GM23248 (cell line): ENCODE measurements around the gene ZNF500. TPM values are rescaled to one million over a fixed set of nuclear protein-coding genes. Genes with fewer than 3 reads are reported as not detected.

Experiments used
- DNase-seq: peaks from one replicate; pipeline ENCODE4 v3.0.0-alpha.2; 2015
- H2AFZ ChIP-seq: fragments of 200-600 bp; sonication (generic); 2 replicates; pipeline ENCODE4 v1.6.1; 2016; ENCODE audit warnings: antibody characterized with exemption
- H3F3A ChIP-seq: fragments of 200-600 bp; sonication (generic); 2 replicates; pipeline ENCODE4 v1.6.1; 2016; ENCODE audit warnings: mild to moderate bottlenecking, antibody characterized with exemption, mixed run types; ENCODE audit not compliant: insufficient read depth
- H3K27ac ChIP-seq: fragments of 200-600 bp; sonication (generic); 2 replicates; pipeline ENCODE4 v1.5.1; 2016; ENCODE audit warnings: mild to moderate bottlenecking
- H3K27me3 ChIP-seq: fragments of 200-600 bp; sonication (generic); replicated peaks from 2 replicates; pipeline ENCODE4 v1.6.1; 2016; ENCODE audit warnings: mild to moderate bottlenecking; ENCODE audit not compliant: insufficient read depth
- H3K36me3 ChIP-seq: fragments of 200-600 bp; sonication (generic); 2 replicates; pipeline ENCODE4 v1.6.1; 2016; ENCODE audit warnings: low read depth, mild to moderate bottlenecking
- H3K4me1 ChIP-seq: fragments of 200-600 bp; sonication (generic); 2 replicates; pipeline ENCODE4 v1.6.1; 2016; ENCODE audit warnings: mild to moderate bottlenecking; ENCODE audit not compliant: insufficient read depth
- H3K4me2 ChIP-seq: fragments of 200-600 bp; sonication (generic); one replicate; pipeline ENCODE4 v1.6.1; 2016; ENCODE audit warnings: mild to moderate bottlenecking; ENCODE audit not compliant: unreplicated experiment
- H3K4me3 ChIP-seq: fragments of 200-600 bp; sonication (generic); 2 replicates; pipeline ENCODE4 v1.5.1; 2016; ENCODE audit warnings: mild to moderate bottlenecking
- H3K79me2 ChIP-seq: fragments of 200-600 bp; sonication (generic); 2 replicates; pipeline ENCODE4 v1.6.1; 2016; ENCODE audit warnings: mild to moderate bottlenecking; ENCODE audit not compliant: insufficient read depth
- H3K9ac ChIP-seq: fragments of 200-600 bp; sonication (generic); 2 replicates; pipeline ENCODE4 v1.6.1; 2016; ENCODE audit warnings: mild to moderate bottlenecking
- H3K9me2 ChIP-seq: fragments of 200-600 bp; sonication (generic); 2 replicates; pipeline ENCODE4 v1.6.1; 2016; ENCODE audit warnings: mixed run types, mild to moderate bottlenecking, moderate library complexity; ENCODE audit not compliant: insufficient read depth
- H3K9me3 ChIP-seq: fragments of 200-600 bp; sonication (generic); one replicate; pipeline ENCODE4 v1.6.1; 2017; ENCODE audit warnings: low read depth
- H4K20me1 ChIP-seq: fragments of 200-600 bp; sonication (generic); 2 replicates; pipeline ENCODE4 v1.6.0; 2016; ENCODE audit not compliant: insufficient read depth
- EZH2 ChIP-seq: fragments of 200-600 bp; sonication (generic); IDR thresholded peaks from 2 replicates; pipeline ENCODE4 v1.6.1; 2018; ENCODE audit warnings: antibody characterized with exemption, mild to moderate bottlenecking; ENCODE audit not compliant: insufficient read depth, poor library complexity, severe bottlenecking
- EZH2phosphoT487 ChIP-seq: fragments of 200-600 bp; sonication (generic); IDR thresholded peaks from 2 replicates; pipeline ENCODE4 v1.6.1; 2018; ENCODE audit warnings: antibody characterized with exemption, moderate library complexity, mild to moderate bottlenecking, low read depth; ENCODE audit not compliant: insufficient read depth
- WGBS, 2 experiments: methylation state at CpG; one replicate each; pipeline ENCODE4 v1.1.6; 2015 to 2017; ENCODE audit warnings: low lambda C conversion rate in 2 of 2, low coverage in 1 of 2; ENCODE audit errors: missing lambda C conversion rate in 2 of 2; 5-methylcytosine and 5-hydroxymethylcytosine counted together
- in situ Hi-C: fragments of 300-500 bp; cut with MboI; formaldehyde crosslinking; loops from 2 replicates; pipeline ENCODE4 v1.15.0; 2020
- polyA plus RNA-seq: library from polyadenylated mRNA; unstranded; fragments of >200 nt; fragmentation: Nextera tagmentation; extraction: Ambion mirVana; gene quantifications from 2 replicates; pipeline ENCODE4 v1.2.1, GENCODE V29; 2016
- total RNA-seq: library from RNA; depleted of rRNA; stranded (reverse); fragments of >200 nt; shearing (Covaris generic); gene quantifications from 2 replicates; pipeline ENCODE4 v1.2.3, GENCODE V29; 2014

ZNF500 gene
- total and polyA plus RNA-seq, 2 experiments from 2014 or later, result 7.4 to 12.3 TPM

DNA sequence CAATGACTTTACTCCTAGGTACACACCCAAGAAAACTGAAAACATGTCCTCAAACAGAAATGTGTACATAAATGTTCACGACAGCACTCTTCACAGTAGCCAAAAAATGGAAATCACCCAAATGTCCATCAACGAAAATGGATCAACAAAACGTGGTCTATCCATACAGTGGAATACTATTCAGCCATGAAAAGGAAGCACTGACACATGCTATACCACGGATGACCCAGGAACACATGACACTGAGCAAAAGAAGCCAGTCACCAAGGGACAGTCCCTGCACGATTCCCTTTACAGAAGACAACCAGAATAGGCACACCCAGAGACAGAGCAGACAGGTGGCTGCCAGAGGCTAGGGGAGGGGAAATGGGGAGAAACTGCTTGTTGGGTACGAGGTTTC is 11.3 kb downstream of the ZNF500 start:
- peaks cover 15% of the 10 kb centered on the region; the same call in 1 of the 2 replicates for H3K36me3 ChIP-seq

DNA sequence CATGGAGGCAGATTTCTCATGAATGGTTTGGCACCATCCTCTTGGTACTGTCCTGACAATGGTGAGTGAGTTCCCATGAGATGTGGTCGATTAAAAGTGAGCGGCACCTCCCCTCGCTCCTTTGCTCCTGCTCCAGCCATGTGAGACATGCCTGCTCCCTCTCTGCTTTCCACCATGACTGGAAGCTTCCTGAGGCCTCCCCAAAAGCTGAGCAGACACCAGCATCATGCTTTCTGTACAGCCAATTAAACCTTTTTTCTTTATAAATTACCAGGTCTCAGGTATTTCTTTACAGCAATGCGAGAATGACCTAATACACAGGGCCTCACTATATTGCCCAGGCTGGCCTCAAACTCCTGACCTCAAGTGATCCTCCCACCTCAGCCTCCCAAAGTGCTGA is 12.1 kb downstream of the ZNF500 start:
- peaks cover 15% of the 10 kb centered on the region; the same call in 1 of the 2 replicates for H3K36me3 ChIP-seq
- no peak overlapping the region for H3K27ac ChIP-seq
- H4K20me1 ChIP-seq, result no peaks in the 10 kb centered on the region
- in situ Hi-C loops, result no loop called here
- H3K79me2 ChIP-seq, result peaks cover 16% of the 10 kb centered on the region; the same call in 1 of the 2 replicates
- WGBS, 2 experiments, result 94 to 100% methylated on average over 4 of the region's 4 CpGs
- H3K27me3 ChIP-seq, result no peaks in the 10 kb centered on the region
- H3K9me3 ChIP-seq, result no peaks in the 10 kb centered on the region
- H3K9ac ChIP-seq, result no peak overlapping the region
- DNase-seq, result no peak
- H3K4me1 ChIP-seq, result no peaks in the 10 kb centered on the region
- H3K9me2 ChIP-seq, result no peaks in the 10 kb centered on the region
- H2AFZ ChIP-seq, result no peak overlapping the region
- no peaks in the 10 kb centered on the region for H3F3A ChIP-seq
- H3K4me2 ChIP-seq, result no peak overlapping the region
- no peak overlapping the region for H3K4me3 ChIP-seq
- TF ChIP-seq EZH2 (no peak), EZH2phosphoT487 (no peak)

More for the DNA sequence above, 11.3 kb downstream of the ZNF500 start:
- no peak overlapping the region for H2AFZ ChIP-seq
- no peaks in the 10 kb centered on the region for H3K9me3 ChIP-seq
- no peak overlapping the region for H3K4me3 ChIP-seq
- no peaks in the 10 kb centered on the region for H3K4me1 ChIP-seq
- H3K27me3 ChIP-seq, result no peaks in the 10 kb centered on the region
- H3K27ac ChIP-seq, result no peak overlapping the region
- 88 to 89% methylated on average over 6 of the region's 6 CpGs for whole genome bisulfite sequencing, 2 experiments
- H3F3A ChIP-seq, result no peaks in the 10 kb centered on the region
- DNase-seq, result no peak
- TF ChIP-seq EZH2 (no peak), EZH2phosphoT487 (no peak)
- H3K9ac ChIP-seq, result no peak overlapping the region
- no peaks in the 10 kb centered on the region for H4K20me1 ChIP-seq
- no peaks in the 10 kb centered on the region for H3K9me2 ChIP-seq
- no peak overlapping the region for H3K4me2 ChIP-seq
- in situ Hi-C loops, result no loop called here
- peaks cover 16% of the 10 kb centered on the region; the same call in 1 of the 2 replicates for H3K79me2 ChIP-seq

DNA sequence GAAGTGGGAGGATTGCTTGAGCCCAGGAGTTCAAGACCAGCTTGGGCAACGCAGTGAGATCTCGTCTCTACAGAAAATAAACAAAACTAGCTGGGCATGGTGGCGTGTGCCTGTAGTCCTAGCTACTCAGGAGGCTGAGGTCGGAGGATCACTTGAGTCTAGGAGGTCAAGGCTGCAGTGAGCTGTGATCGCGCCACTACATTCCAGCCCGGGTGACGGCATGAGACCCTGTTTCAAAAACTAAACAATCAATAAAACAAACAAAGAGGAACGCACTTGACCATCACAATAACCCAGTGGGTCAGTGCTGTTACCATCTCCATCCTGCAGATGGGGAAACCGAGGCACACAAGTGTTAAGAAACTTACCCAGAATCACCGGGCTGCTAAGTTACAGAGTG is 13.7 kb downstream of the ZNF500 start:
- H3K4me1 ChIP-seq, result no peaks in the 10 kb centered on the region
- H4K20me1 ChIP-seq, result no peaks in the 10 kb centered on the region
- in situ Hi-C loops, result no loop called here
- no peaks in the 10 kb centered on the region for H3K9me3 ChIP-seq
- TF ChIP-seq EZH2 (no peak), EZH2phosphoT487 (no peak)
- peaks cover 15% of the 10 kb centered on the region; the same call in 1 of the 2 replicates for H3K36me3 ChIP-seq
- no peak overlapping the region for H3K9ac ChIP-seq
- H3K9me2 ChIP-seq, result no peaks in the 10 kb centered on the region
- H3F3A ChIP-seq, result no peaks in the 10 kb centered on the region
- no peak overlapping the region for H3K27ac ChIP-seq
- peaks cover 16% of the 10 kb centered on the region; the same call in 1 of the 2 replicates for H3K79me2 ChIP-seq
- no peaks in the 10 kb centered on the region for H3K27me3 ChIP-seq
- no peak for DNase-seq
- H3K4me2 ChIP-seq, result no peak overlapping the region
- H2AFZ ChIP-seq, result no peak overlapping the region
- WGBS, 2 experiments, result 92 to 96% methylated on average over 11 of the region's 11 CpGs
- no peak overlapping the region for H3K4me3 ChIP-seq

DNA sequence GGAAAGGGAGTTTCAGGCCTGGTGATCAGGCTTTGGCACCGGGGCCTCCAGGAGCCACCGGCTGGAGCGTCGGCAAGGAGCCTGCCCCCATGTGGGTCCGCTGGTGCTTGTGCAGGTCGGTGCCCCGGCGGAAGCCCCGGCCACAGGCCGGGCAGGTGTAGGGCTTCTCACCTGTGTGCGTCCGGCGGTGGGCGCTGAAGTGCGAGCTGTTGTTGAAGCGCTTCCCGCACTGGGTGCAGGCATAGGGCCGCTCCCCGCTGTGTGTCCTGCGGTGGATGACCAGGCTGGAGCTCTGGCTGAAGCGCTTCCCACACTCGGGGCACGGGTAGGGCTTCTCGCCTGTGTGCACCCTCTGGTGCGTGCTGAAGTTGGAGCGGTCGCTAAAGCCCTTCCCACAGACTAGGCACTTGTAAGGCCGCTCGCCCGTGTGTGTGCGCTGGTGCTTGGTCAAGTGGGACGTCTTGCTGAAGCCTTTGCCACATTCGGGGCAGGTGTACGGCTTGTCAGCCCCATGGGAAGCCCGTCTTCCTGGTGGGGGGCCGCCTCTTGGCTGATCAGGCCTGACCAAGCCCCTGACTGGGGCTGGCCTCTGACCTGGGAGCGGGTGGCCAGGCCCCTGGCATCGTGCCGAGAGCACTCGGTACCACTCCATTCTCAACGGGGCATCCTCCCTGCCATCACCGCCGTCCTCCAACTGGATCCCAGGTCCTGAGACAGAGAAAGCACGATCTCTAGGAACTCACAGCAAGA is 14.4 kb downstream of the ZNF500 start:
- Histone ChIP-seq H3K27me3 (no peaks in the 10 kb centered on the region), H3K27ac (no peak overlapping the region), H3K4me2 (no peak overlapping the region), H3K79me2 (peaks cover 16% of the 10 kb centered on the region; the same call in 1 of the 2 replicates), H3K9ac (no peak overlapping the region), H3K9me2 (no peaks in the 10 kb centered on the region), H2AFZ (no peak overlapping the region), H3K36me3 (peaks cover 15% of the 10 kb centered on the region; the same call in 1 of the 2 replicates), H3K4me3 (no peak overlapping the region), H3K4me1 (no peaks in the 10 kb centered on the region), H3K9me3 (no peaks in the 10 kb centered on the region), H4K20me1 (no peaks in the 10 kb centered on the region), H3F3A (no peaks in the 10 kb centered on the region)
- WGBS, 2 experiments, result 94 to 95% methylated on average over 41 to 44 of the region's 44 CpGs
- no peak for DNase-seq
- TF ChIP-seq EZH2 (no peak), EZH2phosphoT487 (no peak)
- in situ Hi-C loops, result no loop called here
